Inflammatory macrophage treated with lipopolysaccharide for 1 hour (primary cell): ENCODE measurements around the gene ALX3.
A peak's percentile ranks its signal among the peaks of the same experiment; 100 is the strongest.

Experiments used
- DNase-seq, 2 donors: peaks; one replicate each; pipeline ENCODE4 v3.0.0-alpha.2; 2020 to 2022

ALX3 gene

GRCh38 chr1:110070671-110071242 lies at the start of gene ALX3:
Gene ALX3, minus strand, starts transcription at chr1:110070672. Its CDS starts 60 bp downstream, at chr1:110070612.
- no peak for DNase-seq

DNA sequence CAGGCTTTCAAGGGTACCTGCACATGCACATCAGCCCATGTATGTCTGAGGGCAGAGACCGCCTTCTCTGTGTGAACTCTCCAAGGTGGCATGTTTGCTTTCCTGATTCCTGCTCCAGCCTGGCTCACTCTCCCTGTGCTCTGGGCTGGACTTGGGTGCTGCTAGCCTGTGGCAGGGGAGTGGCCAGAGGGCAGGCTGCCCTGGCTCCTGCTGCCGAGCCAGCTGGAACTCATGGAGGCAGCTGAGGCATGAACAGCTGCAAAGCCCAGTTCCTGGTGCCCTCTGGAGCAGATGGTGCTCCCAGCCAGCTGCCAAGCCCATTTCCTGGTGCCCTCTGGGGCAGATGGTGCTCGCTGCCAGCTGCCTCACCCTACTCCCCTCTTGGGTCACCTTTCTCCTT lies 49.4 kb upstream of the ALX3 start:
- no peak for DNase-seq

DNA sequence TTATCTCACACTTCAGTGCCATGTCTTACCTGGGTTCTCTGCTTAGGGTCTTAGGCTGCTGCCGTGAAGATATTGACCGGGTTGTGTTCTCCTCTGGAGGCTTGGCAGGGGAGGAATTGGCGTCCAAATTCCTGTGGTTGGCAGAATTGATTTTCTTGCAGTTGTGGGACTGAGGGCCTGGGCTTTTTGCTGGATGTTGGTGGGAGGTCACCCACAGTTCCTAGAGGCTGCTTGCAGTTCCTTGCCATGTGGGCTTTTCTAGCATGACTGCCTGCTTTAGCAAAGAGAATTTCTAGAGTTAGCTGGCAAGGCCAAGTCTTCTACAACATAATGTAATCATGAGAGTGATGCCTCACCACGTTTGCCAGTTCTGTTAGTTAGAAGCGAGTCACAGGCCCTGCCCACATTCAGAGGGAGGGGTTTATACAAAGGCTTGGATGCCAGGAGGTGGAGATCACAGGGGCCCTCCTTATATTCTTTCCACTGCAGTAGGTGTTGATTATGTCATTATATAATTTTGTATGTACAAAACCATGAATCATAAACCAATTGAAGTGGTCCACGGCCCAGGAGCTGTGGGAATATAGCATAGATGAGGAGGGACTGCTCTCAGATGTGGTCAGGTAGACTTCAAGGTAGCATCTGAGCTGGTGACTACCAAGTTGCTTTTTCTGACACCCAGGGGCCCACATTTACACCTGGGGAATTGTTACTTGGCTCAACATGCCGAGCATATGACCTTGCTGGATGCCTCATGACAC lies 48.3 kb upstream of the ALX3 start:
- peak in 1 of 2 donors; percentile 3 for DNase-seq

GRCh38 chr1:110114784-110115183 lies 44.3 kb upstream of the ALX3 start:
- DNase-seq = no peak

DNA sequence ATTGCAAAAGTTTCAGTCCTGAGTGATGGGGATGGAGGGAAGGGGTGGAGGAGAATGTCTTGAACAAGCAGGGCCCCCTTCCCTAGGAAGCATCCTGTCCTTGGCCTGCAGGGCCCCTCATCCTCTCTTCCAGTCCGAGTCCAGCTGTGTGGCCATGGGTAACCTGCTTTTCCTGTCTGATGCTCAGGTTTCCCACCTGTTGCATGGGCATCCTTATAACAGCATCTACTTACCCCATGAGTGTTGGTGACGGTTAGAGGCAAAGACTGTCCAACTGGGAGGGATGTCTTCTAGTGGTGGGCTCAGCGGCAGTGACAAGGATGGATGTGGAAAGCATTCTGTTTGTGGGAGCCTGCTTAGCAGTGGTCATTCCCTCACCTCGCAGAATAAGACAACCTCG lies 43.7 kb upstream of the ALX3 start:
- no peak for DNase-seq

- DNase-seq = no peak
Measured at GRCh38 chr1:110113551-110113950, 43.1 kb upstream of the ALX3 start.

DNA sequence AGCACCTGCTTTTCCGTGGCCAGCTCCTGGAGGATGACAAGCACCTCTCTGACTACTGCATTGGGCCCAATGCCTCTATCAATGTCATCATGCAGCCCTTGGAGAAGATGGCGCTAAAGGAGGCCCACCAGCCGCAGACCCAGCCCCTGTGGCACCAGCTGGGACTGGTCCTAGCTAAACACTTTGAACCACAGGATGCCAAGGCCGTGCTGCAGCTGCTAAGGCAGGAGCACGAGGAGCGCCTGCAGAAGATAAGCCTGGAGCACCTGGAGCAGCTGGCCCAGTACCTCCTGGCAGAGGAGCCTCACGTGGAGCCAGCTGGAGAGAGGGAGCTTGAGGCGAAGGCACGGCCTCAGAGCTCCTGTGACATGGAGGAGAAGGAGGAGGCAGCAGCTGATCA lies 42.2 kb upstream of the ALX3 start:
- no peak for DNase-seq

GRCh38 chr1:110112143-110112542 lies 41.7 kb upstream of the ALX3 start, which contains the start of gene UBL4B:
Gene UBL4B, plus strand, starts transcription at chr1:110112443. Its CDS starts 92 bp downstream, at chr1:110112535.
- DNase-seq = no peak

DNA sequence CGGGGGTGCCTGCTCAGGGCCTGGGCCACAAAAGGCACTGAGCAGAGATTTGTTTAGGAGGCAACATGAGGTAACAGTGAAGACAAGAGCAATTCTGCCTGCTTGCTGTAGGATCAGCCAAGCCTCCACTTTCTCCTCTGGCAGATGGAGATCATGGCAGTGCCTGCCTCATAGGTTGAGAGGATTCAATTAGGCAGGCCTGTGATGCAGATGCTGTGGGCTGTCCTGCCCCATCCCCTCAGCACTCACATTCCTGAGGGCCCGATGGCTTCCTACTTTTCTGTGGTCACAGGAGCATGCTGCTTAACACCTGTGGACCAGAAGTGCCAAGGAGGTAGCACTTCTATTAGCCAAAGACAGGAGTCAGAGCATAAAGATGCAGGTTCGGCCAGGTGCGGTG lies 40.6 kb upstream of the ALX3 start:
- DNase-seq = no peak

GRCh38 chr1:110107867-110108469 lies 37.5 kb upstream of the ALX3 start:
- DNase-seq = no peak

DNA sequence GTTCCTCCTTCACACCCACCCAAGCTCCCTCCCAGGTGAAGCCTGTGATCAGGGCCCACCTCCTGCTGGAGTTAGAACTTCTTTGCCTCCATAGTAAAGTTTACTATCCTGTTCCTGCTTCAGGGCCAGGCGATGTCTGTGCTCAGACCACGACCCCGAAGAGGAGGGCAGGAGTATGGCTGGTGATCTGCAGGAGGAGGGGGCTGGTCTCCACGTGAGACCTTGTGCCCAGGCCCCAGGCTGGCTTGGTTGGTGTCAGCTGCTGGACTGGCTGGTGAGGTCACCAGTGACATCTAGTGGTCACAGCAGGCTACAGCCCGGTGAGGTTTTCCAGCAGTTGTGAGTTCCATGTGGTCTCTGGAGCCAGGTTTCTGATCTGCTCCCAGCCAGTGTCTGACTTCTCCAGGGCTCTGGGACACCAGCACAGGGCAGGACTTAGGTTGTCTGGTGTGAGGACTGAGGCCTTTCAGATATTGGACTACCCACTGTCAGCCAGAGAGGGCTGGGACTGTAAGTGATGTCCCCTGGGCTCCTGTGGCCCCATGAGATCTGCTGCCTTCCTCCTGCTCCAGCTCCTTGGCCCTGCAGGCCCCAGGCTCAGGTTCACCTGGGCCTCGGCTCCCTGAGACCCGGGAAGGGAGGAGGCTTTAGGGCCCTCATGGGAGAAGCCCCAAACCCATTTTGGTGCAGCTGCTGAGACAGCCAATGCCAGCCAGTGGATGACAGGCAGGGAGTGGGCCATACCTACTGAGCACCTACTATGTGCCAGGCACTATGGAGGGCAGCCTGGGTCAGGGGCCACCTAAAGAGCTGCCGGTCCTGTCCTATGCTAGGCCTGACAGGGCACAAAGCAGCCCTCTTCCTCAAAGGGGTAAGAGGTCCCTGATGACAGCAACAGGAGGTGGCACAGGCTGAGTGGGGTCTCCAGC lies 35.8 kb upstream of the ALX3 start:
- peak; percentile 50 to 78 for DNase-seq

- peak; percentile 7 to 20 for DNase-seq
Measured at GRCh38 chr1:110102081-110102480, 31.6 kb upstream of the ALX3 start.

GRCh38 chr1:110100335-110100734 lies 29.9 kb upstream of the ALX3 start:
- no peak for DNase-seq

DNA sequence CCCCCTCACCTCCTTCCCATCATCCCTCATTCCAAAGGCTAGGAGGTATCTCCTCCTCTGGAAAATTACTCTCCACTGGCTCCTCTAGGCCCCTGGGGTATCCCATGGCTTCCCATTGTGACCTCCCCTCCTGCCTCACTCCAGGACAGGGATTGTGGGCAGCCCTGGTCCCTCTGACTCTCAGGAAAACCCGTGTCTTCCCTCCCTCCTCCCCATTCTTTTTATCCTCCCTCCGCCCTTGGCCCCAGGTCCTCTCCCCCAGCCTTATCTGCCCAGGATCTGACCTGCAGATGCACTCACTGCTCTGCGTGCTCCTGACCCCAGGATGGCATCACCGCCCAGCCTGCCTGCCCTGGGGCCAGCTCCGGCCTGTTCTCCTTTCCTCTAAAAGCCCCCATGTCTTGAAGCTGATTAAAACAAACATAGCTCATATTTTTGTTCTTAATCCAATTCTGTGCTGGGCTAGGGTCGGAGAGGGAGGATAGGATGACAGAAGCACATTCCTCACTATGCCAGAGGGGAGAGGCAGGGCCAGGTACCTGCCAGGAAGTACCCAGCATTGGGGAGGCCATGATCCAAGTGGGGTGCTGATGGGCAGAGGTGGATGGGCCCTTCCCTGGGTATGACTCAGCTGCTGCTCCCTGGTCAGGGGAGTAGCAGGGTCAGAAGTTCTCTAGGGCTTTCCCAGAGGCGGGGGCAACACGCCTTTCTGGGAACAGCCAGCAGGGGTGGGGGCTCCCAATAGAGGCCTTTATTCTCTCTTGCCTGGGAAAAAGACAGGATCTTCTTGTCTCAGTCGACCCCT lies 28.0 kb upstream of the ALX3 start:
- no peak for DNase-seq

GRCh38 chr1:110097507-110098221 lies 27.2 kb upstream of the ALX3 start:
- no peak for DNase-seq

GRCh38 chr1:110094931-110095654 lies 24.6 kb upstream of the ALX3 start:
- no peak for DNase-seq

DNA sequence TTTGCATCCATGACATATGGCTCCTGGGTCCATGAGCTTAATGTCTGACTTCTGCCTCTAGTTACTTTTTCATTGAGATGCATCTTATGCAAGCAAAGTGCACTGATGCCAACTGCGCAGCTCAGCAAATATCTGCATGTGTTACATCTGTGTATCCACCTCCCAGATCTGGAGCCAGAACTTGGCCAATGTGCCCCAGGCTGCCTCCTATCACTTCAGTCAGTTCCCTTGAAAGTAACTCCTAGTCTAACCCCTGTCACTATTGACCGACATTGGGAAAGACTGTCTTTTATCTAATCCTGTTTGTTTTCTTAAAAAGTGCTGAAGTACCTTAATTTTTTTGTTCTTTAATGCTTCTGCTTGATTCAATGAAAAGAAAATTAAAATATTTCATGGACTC lies 22.5 kb upstream of the ALX3 start:
- DNase-seq = no peak

DNA sequence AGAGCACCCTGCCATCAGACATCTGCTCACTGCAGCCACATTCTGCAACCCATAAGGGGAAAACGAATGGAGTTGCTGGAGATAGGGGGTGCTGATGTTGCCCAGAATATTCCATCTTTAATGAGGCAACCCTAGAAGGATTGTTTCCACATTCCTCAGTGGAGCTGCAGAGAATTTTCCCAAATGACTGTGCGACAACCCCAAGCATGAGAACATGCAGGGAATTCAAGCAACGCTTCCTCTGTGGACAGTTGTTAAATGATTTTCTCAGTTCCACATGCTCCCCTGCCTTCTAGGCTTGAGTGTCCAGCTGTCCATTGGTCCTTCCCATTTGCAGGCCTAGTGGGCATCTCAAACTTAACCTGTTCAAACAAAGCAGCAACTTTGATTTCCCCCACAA lies 21.3 kb upstream of the ALX3 start:
- DNase-seq = no peak

GRCh38 chr1:110091381-110091780 lies 20.9 kb upstream of the ALX3 start:
- DNase-seq = no peak

DNA sequence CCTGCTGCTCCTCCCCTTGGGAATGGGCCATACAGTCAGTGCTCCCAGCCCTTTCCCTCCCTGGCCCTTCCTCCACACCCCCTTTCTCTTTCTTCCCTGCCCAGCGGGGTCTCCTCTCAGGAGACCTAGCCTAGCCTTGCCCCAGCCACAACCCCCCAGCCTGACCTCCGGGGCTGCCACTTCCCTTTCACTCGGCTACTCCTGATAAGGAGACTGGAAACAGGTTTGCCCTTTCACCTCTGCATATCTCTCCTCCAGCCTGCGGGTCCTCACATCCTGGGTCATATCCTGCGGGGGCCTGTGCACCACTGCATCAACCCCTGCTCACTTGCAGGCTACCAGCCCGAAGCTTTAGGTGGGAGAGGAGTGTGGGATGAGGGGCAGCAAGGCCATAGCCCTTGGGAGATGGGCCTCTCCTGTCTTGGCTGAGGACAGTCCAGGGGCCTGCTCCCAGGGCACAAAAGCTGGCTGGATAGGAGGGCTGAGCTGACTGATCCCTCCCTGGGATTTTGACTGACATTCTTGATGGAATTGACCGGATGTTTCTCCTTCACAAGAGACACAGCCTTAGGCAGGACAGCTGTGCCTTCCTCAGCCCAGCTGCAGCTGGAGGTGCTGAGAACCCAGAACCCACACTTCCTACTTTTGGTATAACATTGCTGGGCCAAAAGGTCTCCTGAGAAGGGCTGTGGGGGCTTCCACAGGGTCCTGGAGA lies 19.2 kb upstream of the ALX3 start:
- no peak for DNase-seq
